Activated CD4-positive, alpha-beta T cell treated with anti-CD3 and anti-CD28 coated beads, Interleukin-2, amount 50 U/mL, for 1 hour (primary cell): ENCODE results near the gene CDH11.

ENCODE experiments used
- DNase-seq: peaks from one replicate; pipeline ENCODE4 v3.0.0-alpha.2; 2020

Gene CDH11

GRCh38 chr16:64973171-64973570, 148.7 kb downstream of the CDH11 start:
- DNase-seq = no peak

GRCh38 chr16:64971171-64971570, 150.7 kb downstream of the CDH11 start:
- DNase-seq = no peak

GRCh38 chr16:64969221-64969620, 152.6 kb downstream of the CDH11 start:
- no peak for DNase-seq

GRCh38 chr16:64968539-64968938, 153.3 kb downstream of the CDH11 start:
- no peak for DNase-seq

GRCh38 chr16:64964126-64964540, 157.7 kb downstream of the CDH11 start:
- no peak for DNase-seq

- no peak for DNase-seq
Measured at GRCh38 chr16:64962786-64963185, 159.1 kb downstream of the CDH11 start.

- no peak for DNase-seq
Measured at GRCh38 chr16:64957246-64957645, 164.6 kb downstream of the CDH11 start.

GRCh38 chr16:64952177-64952576, 169.7 kb downstream of the CDH11 start:
- DNase-seq = no peak

GRCh38 chr16:64951193-64951592, 170.7 kb downstream of the CDH11 start:
- no peak for DNase-seq

- DNase-seq = no peak
Measured at GRCh38 chr16:64950731-64951130, 171.1 kb downstream of the CDH11 start.

- DNase-seq = no peak
Measured at GRCh38 chr16:64950262-64950661, 171.6 kb downstream of the CDH11 start.

- DNase-seq = no peak
Measured at GRCh38 chr16:64948056-64948455, 173.8 kb downstream of the CDH11 start.

GRCh38 chr16:64947651-64948050, 174.2 kb downstream of the CDH11 start:
- DNase-seq = no peak

GRCh38 chr16:64933885-64934284, 188.0 kb downstream of the CDH11 start:
- no peak for DNase-seq

- DNase-seq = no peak
Measured at GRCh38 chr16:64926476-64926875, 195.4 kb downstream of the CDH11 start.

GRCh38 chr16:64925166-64925565, 196.7 kb downstream of the CDH11 start:
- no peak for DNase-seq

- DNase-seq = no peak
Measured at GRCh38 chr16:64924086-64924485, 197.8 kb downstream of the CDH11 start.

GRCh38 chr16:64919929-64920607, 201.8 kb downstream of the CDH11 start:
- DNase-seq = no peak

- DNase-seq = no peak
Measured at GRCh38 chr16:64919141-64919540, 202.7 kb downstream of the CDH11 start.

GRCh38 chr16:64916051-64916450, 205.8 kb downstream of the CDH11 start:
- no peak for DNase-seq

- DNase-seq = no peak
Measured at GRCh38 chr16:64910356-64910755, 211.5 kb downstream of the CDH11 start.

- no peak for DNase-seq
Measured at GRCh38 chr16:64907844-64908243, 214.0 kb downstream of the CDH11 start.

GRCh38 chr16:64903770-64904169, 218.1 kb downstream of the CDH11 start:
- DNase-seq = no peak

- DNase-seq = no peak
Measured at GRCh38 chr16:64900517-64900916, 221.3 kb downstream of the CDH11 start.

- no peak for DNase-seq
Measured at GRCh38 chr16:64900019-64900418, 221.8 kb downstream of the CDH11 start.
